ENCODE measurements around the gene MRPS18A.
"Not testable (repeated sequence)": the region's sequence is repeated elsewhere in the genome, so short reads cannot be mapped to it uniquely, and the experiment has no call there.

MRPS18A gene

GRCh38 chr6:43657221-43657802 is 30.3 kb downstream of the MRPS18A start:
- TF ChIP-seq CTCF (conservative IDR thresholded peaks at IDR 0.05; ENCODE audit: control insufficient read depth, insufficient read depth, low read depth, low read length): no peak
- no peak for DNase-seq (ENCODE audit: low read depth)
- H3K4me3 ChIP-seq (ENCODE audit: control insufficient read depth, low read depth, low read length): no peak overlapping the region

- not testable (repeated sequence) for DNase-seq (ENCODE audit: low read depth); H3K4me3 ChIP-seq (ENCODE audit: control insufficient read depth, low read depth, low read length)
Measured at GRCh38 chr6:43652822-43653221, 34.8 kb downstream of the MRPS18A start.

- TF ChIP-seq CTCF (conservative IDR thresholded peaks at IDR 0.05; ENCODE audit: control insufficient read depth, insufficient read depth, low read depth, low read length): no peak
- no peak for DNase-seq (ENCODE audit: low read depth)
- no peak overlapping the region for H3K4me3 ChIP-seq (ENCODE audit: control insufficient read depth, low read depth, low read length)
Measured at GRCh38 chr6:43648248-43648647, 39.3 kb downstream of the MRPS18A start.

DNA sequence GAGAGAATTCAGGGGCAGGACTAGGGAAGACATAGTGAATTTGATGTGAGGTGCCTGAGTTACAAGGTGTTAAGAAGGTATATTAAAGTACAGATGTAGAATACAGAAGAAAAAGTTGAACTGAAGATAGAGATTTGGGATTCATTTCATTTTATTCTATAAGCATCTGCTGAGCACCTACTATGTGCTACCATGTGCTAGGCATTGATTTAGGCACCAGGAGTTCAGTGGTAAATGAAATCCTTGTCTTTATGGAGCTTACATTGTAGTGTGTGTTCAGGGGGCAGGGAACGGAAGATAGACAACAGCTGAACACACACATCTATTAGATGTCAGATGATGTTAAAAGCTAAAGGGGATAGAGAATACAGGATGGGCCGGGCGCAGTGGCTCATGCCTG is 40.0 kb downstream of the MRPS18A start:
- DNase-seq (ENCODE audit: low read depth): no peak
- TF ChIP-seq CTCF (conservative IDR thresholded peaks at IDR 0.05; ENCODE audit: control insufficient read depth, insufficient read depth, low read depth, low read length): no peak
- no peak overlapping the region for H3K4me3 ChIP-seq (ENCODE audit: control insufficient read depth, low read depth, low read length)

DNA sequence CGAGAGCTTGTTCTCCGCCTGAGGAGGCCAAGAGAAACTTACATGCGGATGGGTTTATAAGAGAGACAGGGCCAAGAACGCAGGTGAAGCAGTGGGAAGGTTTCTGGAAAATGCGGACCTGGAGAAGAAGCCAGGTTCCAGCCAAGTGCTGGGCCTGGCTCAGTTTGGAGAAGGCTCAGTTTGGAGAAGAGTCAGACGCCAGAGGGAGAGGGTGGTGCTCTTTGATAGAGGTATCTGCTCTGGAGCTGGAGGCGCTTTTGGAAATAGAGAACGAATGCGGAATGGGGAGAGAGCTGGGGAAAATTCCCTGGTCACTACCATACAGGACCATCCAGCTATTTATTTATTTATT is 42.0 kb downstream of the MRPS18A start:
- no peak for TF ChIP-seq CTCF (conservative IDR thresholded peaks at IDR 0.05; ENCODE audit: control insufficient read depth, insufficient read depth, low read depth, low read length)
- peak overlapping the region; percentile 58 for H3K4me3 ChIP-seq (ENCODE audit: control insufficient read depth, low read depth, low read length)
- no peak for DNase-seq (ENCODE audit: low read depth)

DNA sequence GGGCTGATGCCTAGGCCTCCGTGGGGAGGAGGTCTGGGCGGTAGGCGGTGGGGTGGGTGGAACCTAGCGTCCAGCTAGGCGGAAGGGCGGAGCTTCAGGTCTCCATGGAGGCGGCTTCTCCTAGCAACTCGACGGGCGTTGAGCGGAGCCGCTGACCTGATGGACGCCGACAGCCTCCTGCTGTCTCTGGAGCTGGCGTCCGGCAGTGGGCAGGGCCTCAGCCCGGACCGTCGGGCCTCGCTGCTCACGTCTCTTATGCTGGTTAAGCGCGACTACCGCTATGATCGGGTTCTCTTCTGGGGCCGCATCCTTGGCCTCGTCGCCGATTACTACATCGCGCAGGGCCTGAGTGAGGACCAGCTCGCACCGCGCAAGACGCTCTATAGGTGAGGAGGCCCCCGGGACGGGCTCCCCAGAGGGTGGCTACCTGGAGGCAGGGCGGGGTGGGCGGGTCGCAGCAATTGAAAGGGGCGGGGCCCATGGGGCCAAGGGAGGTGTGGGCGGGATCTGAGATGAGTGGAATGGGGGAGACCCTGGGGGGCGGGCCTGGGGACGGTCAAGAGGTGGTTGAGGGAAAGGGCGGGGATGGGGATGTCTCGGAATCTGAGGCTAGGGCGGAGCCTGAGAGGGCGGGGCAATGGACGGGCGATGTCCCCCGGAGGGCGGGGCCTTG is 42.5 kb downstream of the MRPS18A start, which contains the start of gene RSPH9:
Gene RSPH9, plus strand, starts transcription at position 97 of the 673 bp plus-strand sequence. Its CDS starts 63 bp downstream, at position 160.
- peak; percentile 80 for DNase-seq (ENCODE audit: low read depth)
- H3K4me3 ChIP-seq (ENCODE audit: control insufficient read depth, low read depth, low read length): peak within 1 kb of the TSS; percentile 58
- no peak for TF ChIP-seq CTCF (conservative IDR thresholded peaks at IDR 0.05; ENCODE audit: control insufficient read depth, insufficient read depth, low read depth, low read length)

DNA sequence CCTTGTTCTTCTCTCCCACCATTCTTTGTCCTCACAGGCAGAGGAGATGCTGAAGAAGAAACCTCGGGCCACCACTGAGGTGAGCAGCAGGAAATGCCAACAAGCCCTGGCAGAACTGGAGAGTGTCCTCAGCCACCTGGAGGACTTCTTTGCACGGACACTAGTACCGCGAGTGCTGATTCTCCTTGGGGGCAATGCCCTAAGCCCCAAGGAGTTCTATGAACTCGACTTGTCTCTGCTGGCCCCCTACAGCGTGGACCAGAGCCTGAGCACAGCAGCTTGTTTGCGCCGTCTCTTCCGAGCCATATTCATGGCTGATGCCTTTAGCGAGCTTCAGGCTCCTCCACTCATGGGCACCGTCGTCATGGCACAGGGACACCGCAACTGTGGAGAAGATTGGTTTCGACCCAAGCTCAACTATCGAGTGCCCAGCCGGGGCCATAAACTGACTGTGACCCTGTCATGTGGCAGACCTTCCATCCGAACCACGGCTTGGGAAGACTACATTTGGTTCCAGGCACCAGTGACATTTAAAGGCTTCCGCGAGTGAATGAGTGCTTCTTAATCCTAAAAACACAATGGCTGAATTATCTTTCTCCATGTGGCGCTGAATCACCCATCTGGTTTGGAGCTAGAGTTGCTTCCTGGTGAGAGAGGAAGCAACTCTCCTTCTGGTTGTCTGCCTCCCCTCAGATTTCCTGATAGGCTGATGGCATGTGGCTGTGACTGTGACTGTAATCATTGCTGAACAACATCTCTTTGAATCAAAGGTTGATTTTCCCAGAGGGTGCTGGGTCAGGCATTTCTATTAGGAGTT is 47.4 kb downstream of the MRPS18A start:
- no peak for TF ChIP-seq CTCF (conservative IDR thresholded peaks at IDR 0.05; ENCODE audit: control insufficient read depth, insufficient read depth, low read depth, low read length)
- H3K4me3 ChIP-seq (ENCODE audit: control insufficient read depth, low read depth, low read length): no peak overlapping the region
- DNase-seq (ENCODE audit: low read depth): no peak

Measured in fibroblast of mammary gland (primary cell).